ENCODE results near the gene MAGI1. TPM values are rescaled to one million over a fixed set of nuclear protein-coding genes. Genes with fewer than 3 reads are reported as not detected.

Gene MAGI1
- polyA plus RNA-seq, 3 donors, result not detected

- no peak overlapping the region for H3K4me3 Mint-ChIP-seq
- Histone ChIP-seq H3K79me2 (ENCODE audit: insufficient read depth, low read length) (no peaks in the 10 kb centered on the region), H3K4me1 (ENCODE audit: control insufficient read depth in 1 of 2, insufficient read depth in 2 of 2, low read length in 2 of 2) (no peaks in the 10 kb centered on the region), H3K9me3 (replicated peaks in 1 of 2; ENCODE audit: control insufficient read depth in 1 of 2, insufficient read depth in 1 of 2, low read length in 2 of 2) (no peaks in the 10 kb centered on the region), H3K27ac (ENCODE audit: low read depth in 1 of 2, low read length in 2 of 2) (no peak overlapping the region), H3K36me3 (replicated peaks in 1 of 2; ENCODE audit: control insufficient read depth in 1 of 2, insufficient read depth in 2 of 2, low read length in 2 of 2) (no peaks in the 10 kb centered on the region), H3K4me2 (replicated peaks; ENCODE audit: extremely low read depth, low read length, poor library complexity, severe bottlenecking) (no peak overlapping the region), H3K9ac (ENCODE audit: insufficient read depth, low read length, poor library complexity, severe bottlenecking) (no peak overlapping the region), H3K27me3 (ENCODE audit: control insufficient read depth in 2 of 2, insufficient read depth in 2 of 2, low read length in 2 of 2) (no peaks in the 10 kb centered on the region), H2AFZ (ENCODE audit: insufficient read depth, low read depth, low read length, poor library complexity, severe bottlenecking) (no peak overlapping the region), H4K20me1 (ENCODE audit: insufficient read depth, low read length) (no peaks in the 10 kb centered on the region), H3K4me3 (replicated peaks in 1 of 3; ENCODE audit: low read depth in 2 of 3, low read length in 3 of 3) (no peak overlapping the region)
- WGBS (ENCODE audit: insufficient coverage), result no CpG with 5 or more reads among the region's 2 CpGs
- H3K27ac Mint-ChIP-seq, result no peak overlapping the region
- no peaks in the 10 kb centered on the region for H3K36me3 Mint-ChIP-seq
- DNase-seq, result no peak
- TF ChIP-seq CTCF (IDR thresholded peaks at IDR 0.05), result no peak
- no peaks in the 10 kb centered on the region for H3K4me1 Mint-ChIP-seq
- H3K27me3 Mint-ChIP-seq (ENCODE audit: low read depth in 3 of 3), result peaks cover 0 to 2% (median 0%) of the 10 kb centered on the region in 3 donors
- H3K9me3 Mint-ChIP-seq, result peaks cover 0 to 3% (median 0%) of the 10 kb centered on the region in 7 donors
- intact Hi-C loops (cut with micrococcal nuclease), result no loop called here
Observed at GRCh38 chr3:65795166-65795565, 243.6 kb downstream of the MAGI1 start.

GRCh38 chr3:65793495-65794200 lies 245.1 kb downstream of the MAGI1 start:
- Histone ChIP-seq H3K36me3 (replicated peaks in 1 of 2; ENCODE audit: control insufficient read depth in 1 of 2, insufficient read depth in 2 of 2, low read length in 2 of 2) (no peaks in the 10 kb centered on the region), H3K79me2 (ENCODE audit: insufficient read depth, low read length) (no peaks in the 10 kb centered on the region), H3K27ac (ENCODE audit: low read depth in 1 of 2, low read length in 2 of 2) (no peak overlapping the region), H2AFZ (ENCODE audit: insufficient read depth, low read depth, low read length, poor library complexity, severe bottlenecking) (no peak overlapping the region), H3K4me1 (ENCODE audit: control insufficient read depth in 1 of 2, insufficient read depth in 2 of 2, low read length in 2 of 2) (no peaks in the 10 kb centered on the region), H3K4me3 (replicated peaks in 1 of 3; ENCODE audit: low read depth in 2 of 3, low read length in 3 of 3) (no peak overlapping the region), H4K20me1 (ENCODE audit: insufficient read depth, low read length) (no peaks in the 10 kb centered on the region), H3K9ac (ENCODE audit: insufficient read depth, low read length, poor library complexity, severe bottlenecking) (no peak overlapping the region), H3K9me3 (replicated peaks in 1 of 2; ENCODE audit: control insufficient read depth in 1 of 2, insufficient read depth in 1 of 2, low read length in 2 of 2) (no peaks in the 10 kb centered on the region), H3K4me2 (replicated peaks; ENCODE audit: extremely low read depth, low read length, poor library complexity, severe bottlenecking) (no peak overlapping the region), H3K27me3 (ENCODE audit: control insufficient read depth in 2 of 2, insufficient read depth in 2 of 2, low read length in 2 of 2) (no peaks in the 10 kb centered on the region)
- H3K9me3 Mint-ChIP-seq, result peaks cover 0 to 3% (median 0%) of the 10 kb centered on the region in 7 donors
- no peak for TF ChIP-seq CTCF (IDR thresholded peaks at IDR 0.05)
- no peaks in the 10 kb centered on the region for H3K36me3 Mint-ChIP-seq
- no peak for DNase-seq
- H3K27me3 Mint-ChIP-seq (ENCODE audit: low read depth in 3 of 3), result peaks cover 0 to 2% (median 0%) of the 10 kb centered on the region in 3 donors
- intact Hi-C loops (cut with micrococcal nuclease), result no loop called here
- H3K27ac Mint-ChIP-seq, result no peak overlapping the region
- no peak overlapping the region for H3K4me3 Mint-ChIP-seq
- 58% methylated on average over 6 of the region's 8 CpGs for WGBS (ENCODE audit: insufficient coverage)
- no peaks in the 10 kb centered on the region for H3K4me1 Mint-ChIP-seq

Measured in CD14-positive monocyte (primary cell).